ENCODE data around the gene EFCAB7. TPM values are rescaled to one million over a fixed set of nuclear protein-coding genes. Genes with fewer than 3 reads are reported as not detected.

The EFCAB7 gene
- total RNA-seq, 1 experiment from 2014 or later: 3.0 TPM

DNA sequence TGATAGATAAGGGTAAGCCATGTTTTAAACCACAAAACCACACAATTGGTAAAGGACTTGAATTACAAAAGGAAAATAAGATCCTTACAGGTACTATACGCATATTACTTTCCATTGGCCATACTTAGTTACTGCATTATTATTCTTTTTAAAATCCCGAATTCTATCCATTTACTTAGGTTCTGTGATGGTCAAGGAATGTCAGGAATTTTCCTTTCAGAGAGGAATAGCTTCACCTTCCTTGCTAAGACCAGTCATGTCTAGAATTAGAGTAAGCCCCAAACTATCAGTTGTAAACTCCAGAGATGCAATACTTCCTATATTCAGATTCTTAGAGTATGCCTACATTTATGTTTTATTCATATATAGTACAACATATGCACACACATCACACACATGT lies 13.7 kb downstream of the EFCAB7 start:
- Histone ChIP-seq H3K79me1 (ENCODE audit: insufficient read depth, low read depth, low read length, poor library complexity, severe bottlenecking) (no peaks in the 10 kb centered on the region), H2BK5ac (ENCODE audit: insufficient read length, low read length) (no peak overlapping the region), H3T11ph (ENCODE audit: low read length) (no peak overlapping the region), H4K20me1 (ENCODE audit: control insufficient read depth, insufficient read depth, insufficient read length) (no peaks in the 10 kb centered on the region), H3K56ac (ENCODE audit: insufficient read length, low read depth, low read length) (no peak overlapping the region), H4K5ac (ENCODE audit: insufficient read length, low read depth, low read length) (no peak overlapping the region), H2BK20ac (ENCODE audit: low read depth, low read length, poor library complexity, severe bottlenecking) (no peak overlapping the region), H2BK15ac (ENCODE audit: low read depth, low read length) (no peak overlapping the region), H3K23me2 (ENCODE audit: insufficient read length, low read depth, low read length, poor library complexity, severe bottlenecking) (no peaks in the 10 kb centered on the region), H3K27ac (ENCODE audit: insufficient read length, low read depth, low read length) (no peak overlapping the region), H3K27me3 (ENCODE audit: insufficient read depth, low read length) (no peaks in the 10 kb centered on the region), H3K4me2 (ENCODE audit: insufficient read depth, insufficient read length, low read length) (no peak overlapping the region), H2AK5ac (ENCODE audit: insufficient read length, low read length) (no peak overlapping the region), H3K23ac (ENCODE audit: insufficient read length, low read depth, low read length) (no peak overlapping the region), H2BK120ac (ENCODE audit: low read depth, low read length, poor library complexity, severe bottlenecking) (no peak overlapping the region), H3K18ac (ENCODE audit: insufficient read length, low read depth, low read length) (no peak overlapping the region), H4K91ac (ENCODE audit: insufficient read length, low read depth, low read length) (no peak overlapping the region), H2AFZ (ENCODE audit: low read length) (no peak overlapping the region), H4K8ac (replicated peaks; ENCODE audit: insufficient read length, low read depth, low read length) (no peak overlapping the region), H2BK12ac (ENCODE audit: insufficient read length, low read depth, low read length) (no peak overlapping the region), H3K9me3 (ENCODE audit: control insufficient read depth, low read depth, low read length) (no peaks in the 10 kb centered on the region), H3K4me1 (ENCODE audit: insufficient read depth, low read length) (no peaks in the 10 kb centered on the region; the same call in 1 of the 2 replicates), H3K4ac (ENCODE audit: low read depth, low read length) (no peak overlapping the region), H3K9ac (ENCODE audit: extremely low read depth, insufficient read length, low read length) (no peak overlapping the region), H3K79me2 (ENCODE audit: insufficient read depth, low read length) (no peaks in the 10 kb centered on the region), H3K14ac (ENCODE audit: insufficient read depth, low read length) (no peak overlapping the region)
- Mint-ChIP-seq H3K27me3 (ENCODE audit: low read depth) (no peaks in the 10 kb centered on the region), H3K4me3 (no peak overlapping the region), H3K4me1 (peaks cover 7 to 10% of the 10 kb centered on the region in 2 experiments), H3K9me3 (no peaks in the 10 kb centered on the region), H3K36me3 (ENCODE audit: insufficient read depth in 1 of 3, low read depth in 3 of 3) (no peaks in the 10 kb centered on the region), H3K27ac (no peak overlapping the region)
- no CpG with 5 or more reads among the region's 2 CpGs for WGBS (ENCODE audit: extremely low coverage, insufficient read length, low lambda C conversion rate)
- no peak for DNase-seq
- TF ChIP-seq, protein P1, sequence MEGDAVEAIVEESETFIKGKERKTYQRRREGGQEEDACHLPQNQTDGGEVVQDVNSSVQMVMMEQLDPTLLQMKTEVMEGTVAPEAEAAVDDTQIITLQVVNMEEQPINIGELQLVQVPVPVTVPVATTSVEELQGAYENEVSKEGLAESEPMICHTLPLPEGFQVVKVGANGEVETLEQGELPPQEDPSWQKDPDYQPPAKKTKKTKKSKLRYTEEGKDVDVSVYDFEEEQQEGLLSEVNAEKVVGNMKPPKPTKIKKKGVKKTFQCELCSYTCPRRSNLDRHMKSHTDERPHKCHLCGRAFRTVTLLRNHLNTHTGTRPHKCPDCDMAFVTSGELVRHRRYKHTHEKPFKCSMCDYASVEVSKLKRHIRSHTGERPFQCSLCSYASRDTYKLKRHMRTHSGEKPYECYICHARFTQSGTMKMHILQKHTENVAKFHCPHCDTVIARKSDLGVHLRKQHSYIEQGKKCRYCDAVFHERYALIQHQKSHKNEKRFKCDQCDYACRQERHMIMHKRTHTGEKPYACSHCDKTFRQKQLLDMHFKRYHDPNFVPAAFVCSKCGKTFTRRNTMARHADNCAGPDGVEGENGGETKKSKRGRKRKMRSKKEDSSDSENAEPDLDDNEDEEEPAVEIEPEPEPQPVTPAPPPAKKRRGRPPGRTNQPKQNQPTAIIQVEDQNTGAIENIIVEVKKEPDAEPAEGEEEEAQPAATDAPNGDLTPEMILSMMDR (conservative IDR thresholded peaks at IDR 0.05): no peak
